HG03196 (cell line): ENCODE results near the gene CEP20.
"Not testable (repeated sequence)": the region's sequence is repeated elsewhere in the genome, so short reads cannot be mapped to it uniquely, and the experiment has no call there.

Source experiments
- ATAC-seq: cut with Tn5 transposase; IDR thresholded peaks from one replicate; pipeline ENCODE4 v1.9.1; 2021; ENCODE audit not compliant: unreplicated experiment

CEP20 gene, protein sequence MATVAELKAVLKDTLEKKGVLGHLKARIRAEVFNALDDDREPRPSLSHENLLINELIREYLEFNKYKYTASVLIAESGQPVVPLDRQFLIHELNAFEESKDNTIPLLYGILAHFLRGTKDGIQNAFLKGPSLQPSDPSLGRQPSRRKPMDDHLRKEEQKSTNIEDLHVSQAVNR

DNA sequence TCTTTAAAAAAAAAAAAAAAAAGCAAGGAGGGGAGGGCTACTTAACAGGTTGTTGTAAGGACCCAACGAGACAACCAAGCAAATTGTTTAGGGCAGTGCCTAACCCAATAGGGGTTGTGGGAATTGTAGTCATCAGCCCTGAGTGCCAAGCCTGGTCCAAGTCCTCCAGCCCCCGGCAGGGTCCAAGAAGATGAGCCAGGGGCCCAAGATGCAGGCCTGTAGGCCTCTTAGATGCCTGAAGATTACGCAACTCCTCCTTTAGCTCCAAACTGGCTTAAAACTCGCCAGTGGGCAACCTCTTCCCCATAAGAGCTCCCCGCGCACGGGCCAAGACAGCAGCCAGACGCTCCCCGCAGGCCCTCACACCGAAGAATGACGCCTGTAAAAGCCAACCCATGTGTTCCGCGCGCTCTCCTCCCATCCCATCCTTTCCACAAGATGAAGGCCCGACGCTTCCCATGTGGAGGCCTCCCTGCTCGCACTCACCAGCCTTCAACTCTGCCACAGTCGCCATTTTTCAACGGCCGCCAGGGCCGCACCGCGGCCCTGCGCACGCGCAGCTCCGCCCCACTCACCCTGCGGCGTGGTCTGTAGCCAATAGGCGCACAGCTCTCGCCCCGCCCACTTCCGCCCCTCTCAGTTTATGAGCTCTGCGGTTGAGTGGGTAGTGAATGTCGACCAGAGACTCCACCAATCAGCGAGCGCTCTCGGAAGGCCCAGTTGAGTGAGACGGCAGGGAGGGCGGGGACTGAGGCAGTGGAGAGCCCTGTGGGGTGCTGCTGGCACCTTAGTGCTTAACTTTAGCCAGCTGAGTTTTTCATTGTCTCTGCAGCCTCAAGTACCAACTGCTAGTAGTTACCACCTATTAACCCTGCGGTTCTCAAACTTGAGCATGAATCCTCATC is at the start of gene CEP20:
Gene CEP20 (minus strand): TSS at position 532 of the 905 bp plus-strand sequence. CDS start 18 bp downstream, at position 514.
- ATAC-seq = peak; percentile 94

DNA sequence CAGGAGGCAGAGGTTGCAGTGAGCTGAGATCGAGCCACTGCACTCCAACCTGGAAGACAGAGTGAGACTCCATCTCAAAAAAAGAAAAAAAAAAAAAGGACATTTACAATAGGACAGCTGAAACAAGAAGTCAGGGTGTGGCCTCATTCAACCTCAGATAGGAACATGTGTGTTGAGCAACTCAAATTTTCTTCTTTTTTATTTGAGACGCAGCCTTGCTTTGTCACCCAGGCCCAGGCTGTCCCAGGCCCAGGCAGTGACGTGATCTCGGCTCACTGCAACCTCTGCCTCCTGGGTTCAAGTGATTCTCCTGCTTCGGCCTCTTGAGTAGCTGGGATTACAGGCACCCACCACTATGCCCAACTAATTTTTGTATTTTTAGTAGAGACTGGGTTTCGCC is 48.4 kb upstream of the CEP20 start:
- not testable (repeated sequence) for ATAC-seq

DNA sequence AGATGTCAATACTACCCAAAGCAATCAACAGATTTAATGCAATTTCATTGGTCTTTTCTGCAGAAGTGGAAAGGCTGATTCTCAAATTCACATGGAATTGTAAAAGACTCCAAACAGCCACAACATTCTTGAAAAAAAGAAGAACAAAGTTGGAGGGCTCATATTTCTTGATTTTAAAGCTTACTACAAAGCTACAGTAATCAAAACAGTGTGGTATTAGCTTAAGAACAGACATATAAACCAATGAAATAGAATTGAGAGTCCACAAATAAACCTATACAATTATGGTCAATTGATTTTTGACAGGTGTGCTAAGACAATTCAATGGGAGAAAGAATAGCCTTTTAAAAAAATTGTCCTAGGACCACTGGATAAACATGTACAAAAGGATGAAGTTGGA is 46.6 kb upstream of the CEP20 start:
- no peak for ATAC-seq

DNA sequence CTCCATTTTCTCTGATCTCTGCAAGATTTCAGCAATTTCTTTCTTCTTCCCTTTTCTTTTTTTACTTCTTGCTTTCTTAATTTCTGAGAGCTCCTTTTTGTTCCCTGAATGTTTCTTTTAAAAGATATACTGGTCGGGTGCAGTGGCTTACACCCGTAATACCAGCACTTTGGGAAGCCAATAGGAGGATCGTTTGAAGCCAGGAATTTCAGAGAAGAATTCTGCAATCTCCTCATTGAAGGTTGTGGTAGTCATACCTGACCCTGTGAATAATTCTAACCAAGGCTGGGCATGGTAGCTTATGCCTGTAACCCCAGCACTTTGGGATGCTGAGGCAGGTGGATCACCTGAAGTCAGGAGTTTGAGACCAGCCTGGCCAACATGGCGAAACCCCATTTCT is 45.4 kb upstream of the CEP20 start:
- no peak for ATAC-seq

DNA sequence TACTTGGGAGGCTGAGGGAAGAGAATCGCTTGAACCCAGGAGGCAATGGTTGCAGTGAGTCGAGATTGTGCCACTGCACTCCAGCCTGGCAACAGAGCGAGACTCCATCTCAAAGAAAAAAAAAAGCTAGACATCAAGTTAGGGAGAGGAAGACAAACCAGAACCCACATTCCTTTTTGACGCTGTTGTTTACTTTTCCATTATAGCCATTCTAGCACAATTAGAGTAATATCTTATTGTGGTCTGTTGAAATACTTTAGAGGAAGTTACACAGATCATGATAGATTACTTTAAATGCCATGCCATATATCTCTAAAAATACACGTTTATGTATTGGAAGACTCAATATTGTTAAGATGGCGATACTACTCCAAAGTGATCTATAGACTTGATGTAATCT is 44.5 kb upstream of the CEP20 start:
- no peak for ATAC-seq

DNA sequence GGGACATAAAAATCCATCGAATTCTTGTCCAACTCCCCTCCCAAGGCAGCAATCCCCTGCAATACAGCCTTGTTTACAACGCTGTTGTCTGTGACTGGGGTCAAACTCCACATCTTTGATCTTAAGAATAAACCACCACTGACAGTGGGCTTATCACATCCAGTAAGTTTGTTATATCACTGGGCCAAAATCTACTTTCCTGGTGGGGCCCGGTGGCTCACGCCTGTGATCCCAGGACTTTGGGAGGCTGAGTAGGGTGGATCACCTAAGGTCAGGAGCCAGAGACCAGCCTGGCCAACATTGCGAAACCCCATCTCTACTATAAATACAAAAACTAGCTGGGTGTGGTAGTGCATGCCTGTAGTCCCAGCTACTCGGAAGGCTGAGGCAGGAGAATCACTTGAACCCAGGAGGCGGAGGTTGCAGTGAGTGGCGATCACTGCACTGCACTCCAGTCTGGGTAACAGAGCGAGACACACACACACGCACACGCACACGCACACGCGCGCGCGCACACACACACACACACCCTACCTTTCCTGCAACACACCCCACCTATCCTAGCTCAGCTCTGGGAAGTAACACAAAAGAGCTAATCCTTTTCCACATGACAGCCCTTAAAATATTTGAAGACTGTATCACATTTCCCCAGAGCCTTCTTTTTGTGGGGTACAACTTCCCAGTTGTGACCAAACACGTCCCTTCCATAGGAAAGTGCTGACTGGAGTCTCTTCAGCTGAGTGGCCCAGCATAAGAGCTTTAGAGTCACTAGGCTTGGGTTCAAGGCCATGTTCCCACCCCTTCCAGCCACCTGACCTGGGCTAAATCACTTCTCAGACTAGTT is 40.1 kb upstream of the CEP20 start:
- ATAC-seq = no peak

DNA sequence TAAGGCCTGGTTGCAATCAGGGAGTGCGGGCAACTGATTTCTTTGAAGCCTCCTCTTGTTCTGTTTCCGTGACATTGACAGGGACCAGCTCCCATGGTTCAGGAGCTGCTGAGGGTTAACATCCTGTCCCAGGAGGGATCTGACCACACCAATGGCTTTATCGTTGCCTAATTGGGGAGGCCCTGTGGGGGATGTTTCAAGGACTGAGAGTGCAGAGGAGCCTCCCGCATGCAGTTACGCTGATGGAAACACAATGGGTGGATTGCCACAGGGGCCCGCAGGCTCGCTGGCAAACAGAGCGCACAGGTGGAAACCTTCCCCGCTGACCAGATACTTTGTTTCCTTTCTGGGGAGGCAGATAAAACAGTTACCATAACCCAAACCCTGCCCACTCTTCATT is 37.2 kb upstream of the CEP20 start:
- ATAC-seq = no peak

DNA sequence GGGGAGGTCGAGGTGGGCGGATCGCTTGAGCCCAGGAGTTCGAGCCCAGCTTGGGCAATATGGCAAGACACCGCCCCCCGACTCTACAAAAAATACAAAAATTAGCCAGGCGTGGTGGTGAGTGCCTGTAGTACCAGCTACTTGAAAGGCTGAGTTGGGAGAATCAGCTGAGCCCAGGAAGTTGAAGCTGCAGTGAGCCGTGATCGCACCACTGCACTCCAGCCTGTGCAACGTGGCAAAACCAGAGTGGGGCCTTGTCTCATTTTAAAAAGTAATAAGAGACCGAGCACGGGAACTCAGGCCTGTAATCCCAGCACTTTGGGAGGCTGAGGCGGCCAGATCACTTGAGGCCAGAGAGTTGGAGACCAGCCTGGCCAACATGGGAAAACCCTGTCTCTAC is 36.6 kb upstream of the CEP20 start:
- no peak for ATAC-seq

DNA sequence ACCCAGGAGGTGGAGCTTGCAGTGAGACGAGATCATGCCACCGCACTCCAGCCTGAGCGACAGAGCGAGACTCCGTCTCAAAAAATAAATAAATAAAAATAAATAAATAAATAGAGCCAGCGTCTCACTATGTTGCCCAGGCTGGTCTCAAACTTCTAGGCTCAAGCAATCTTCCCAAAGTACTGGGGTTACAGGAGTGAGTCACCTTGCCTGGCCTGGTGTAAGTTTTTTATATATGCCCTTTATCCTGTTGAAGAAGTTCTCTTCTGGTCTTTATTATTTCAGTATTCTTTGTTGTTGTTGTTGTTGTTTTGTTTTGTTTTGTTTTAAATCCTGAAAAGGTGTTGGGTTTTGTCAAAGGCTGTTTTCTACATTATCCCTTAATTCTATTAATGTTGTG is 30.9 kb upstream of the CEP20 start:
- no peak for ATAC-seq

DNA sequence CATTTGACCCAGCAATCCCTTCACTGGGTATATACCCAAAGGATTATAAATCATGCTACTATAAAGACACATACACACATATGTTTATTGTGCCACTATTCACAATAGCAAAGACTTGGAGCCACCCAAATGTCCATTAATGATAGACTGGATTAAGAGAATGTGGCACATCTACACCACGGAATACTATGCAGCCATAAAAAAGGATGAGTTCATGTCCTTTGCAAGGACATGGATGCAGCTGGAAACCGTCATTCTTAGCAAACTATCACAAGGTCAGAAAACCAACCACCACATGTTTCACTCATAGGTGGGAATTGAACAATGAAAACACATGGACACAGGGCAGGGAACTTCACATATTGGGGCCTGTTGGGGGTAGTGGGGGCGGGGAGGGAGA is 29.9 kb upstream of the CEP20 start:
- not testable (repeated sequence) for ATAC-seq

DNA sequence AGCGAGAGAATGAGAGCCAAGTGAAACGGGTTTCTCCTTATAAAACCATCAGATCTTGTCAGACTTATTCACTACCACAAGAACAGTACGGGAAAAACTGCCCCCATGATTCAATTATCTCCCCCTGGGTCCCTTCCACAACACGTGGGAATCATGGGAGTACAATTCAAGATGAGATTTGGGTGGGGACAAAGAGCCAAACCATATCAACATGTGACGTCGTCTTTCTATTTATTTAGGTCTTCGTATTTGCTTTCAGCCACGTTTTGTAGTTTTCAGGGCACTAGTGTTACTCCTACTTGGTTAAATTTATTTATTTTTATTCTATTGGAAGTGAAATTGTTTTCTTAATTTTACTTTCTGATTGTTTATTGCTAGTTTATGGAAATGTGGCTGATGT is 27.9 kb upstream of the CEP20 start:
- no peak for ATAC-seq

DNA sequence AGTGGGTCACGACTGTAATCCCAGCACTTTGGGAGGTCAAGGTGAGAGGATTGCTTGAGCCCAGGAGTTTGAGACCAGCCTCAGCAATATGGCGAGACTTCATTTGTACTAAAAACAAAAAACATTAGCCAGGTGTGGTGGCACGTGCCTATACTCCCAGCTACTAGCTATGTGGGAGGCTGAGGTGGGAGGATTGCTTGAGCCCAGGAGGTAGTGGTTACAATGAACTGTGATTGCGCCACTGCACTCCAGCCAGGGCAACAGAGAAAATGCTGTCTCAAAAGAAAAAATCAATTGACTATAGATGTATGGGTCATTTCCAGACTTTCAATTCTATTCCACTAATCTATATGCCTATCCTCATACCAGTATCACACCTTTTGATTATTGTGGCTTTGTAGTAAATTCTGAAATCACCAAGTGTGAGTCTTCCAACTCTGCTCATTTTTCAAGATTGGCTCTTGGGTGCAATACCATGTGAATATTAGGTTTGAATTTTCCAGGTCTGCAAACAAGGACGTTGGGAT is 27.2 kb upstream of the CEP20 start:
- ATAC-seq = no peak

DNA sequence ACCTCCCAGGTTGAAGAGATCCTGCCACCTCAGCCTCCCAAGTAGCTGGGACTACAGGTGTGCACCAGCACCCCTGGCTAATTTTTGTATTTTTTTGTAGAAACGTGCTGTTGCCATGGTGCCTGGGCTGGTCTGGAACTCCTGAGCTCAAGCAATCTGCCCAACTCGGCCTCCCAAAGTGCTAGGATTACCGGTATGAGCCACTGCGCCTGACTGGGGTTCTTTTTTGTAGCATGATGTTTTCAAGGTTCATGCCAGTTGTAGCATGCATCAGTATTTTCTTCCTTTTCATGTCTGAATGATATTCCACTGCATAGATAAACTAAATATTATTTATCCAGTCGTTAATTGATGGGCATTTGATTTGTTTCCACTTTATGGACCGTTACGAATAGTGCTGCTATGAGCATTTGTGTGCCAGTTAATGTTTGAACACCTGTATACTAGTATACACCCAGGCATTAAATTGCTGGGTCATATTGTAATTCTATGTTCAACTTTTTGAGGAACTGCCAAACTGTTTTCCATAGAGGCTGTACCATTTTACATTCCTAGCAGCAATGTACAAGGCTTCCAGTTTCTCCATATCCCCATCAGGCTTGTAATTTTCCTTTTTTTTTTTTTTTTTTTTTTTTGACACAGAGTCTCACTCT is 24.8 kb upstream of the CEP20 start:
- ATAC-seq = no peak

DNA sequence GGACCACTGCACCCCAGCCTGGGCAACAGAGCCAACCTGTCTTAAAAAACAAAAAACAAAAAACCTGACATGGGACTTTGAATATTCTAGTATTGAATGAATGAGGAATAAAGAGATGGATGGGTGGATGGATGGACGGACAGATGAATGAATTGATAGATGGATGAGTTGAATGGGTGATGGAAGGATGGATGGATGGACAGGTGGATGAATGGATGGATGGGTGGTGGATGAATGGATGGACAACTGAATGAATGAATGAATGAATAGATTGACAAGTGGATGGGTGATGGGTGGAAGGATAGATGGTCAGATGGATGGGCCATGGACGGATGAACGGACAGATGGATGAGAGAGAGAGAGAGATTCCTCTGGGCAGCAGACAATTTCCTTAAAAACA is 22.8 kb upstream of the CEP20 start:
- ATAC-seq = no peak

DNA sequence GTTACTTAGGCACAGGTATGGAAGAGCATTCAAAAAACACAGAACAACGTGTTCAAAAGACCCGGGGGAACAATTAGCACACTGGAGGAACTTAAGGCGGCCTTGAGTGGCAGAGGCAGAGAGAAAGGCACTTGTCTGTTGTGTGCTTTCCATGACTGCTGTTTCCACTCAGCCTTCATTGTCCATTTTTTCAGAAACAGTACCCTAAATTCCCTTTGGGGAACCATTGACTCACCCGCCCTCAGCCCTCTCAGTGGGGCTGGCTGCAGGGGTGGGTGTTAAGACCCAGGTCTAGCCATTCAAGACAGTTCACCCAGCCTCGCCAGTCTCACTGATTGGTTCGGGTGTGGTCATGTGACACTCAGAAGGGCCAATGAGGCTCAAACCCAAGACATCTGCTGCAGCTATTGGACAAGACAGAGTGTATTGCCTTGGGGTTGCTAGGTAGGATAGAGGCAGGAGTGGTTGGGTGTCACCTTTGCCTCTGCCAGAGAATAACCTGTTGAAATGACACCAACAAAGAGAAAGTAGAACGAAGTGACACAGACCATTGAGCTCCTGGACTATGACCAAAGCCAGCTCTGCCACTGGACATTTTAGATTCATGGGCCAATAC is 19.6 kb upstream of the CEP20 start:
- peak; percentile 87 for ATAC-seq

DNA sequence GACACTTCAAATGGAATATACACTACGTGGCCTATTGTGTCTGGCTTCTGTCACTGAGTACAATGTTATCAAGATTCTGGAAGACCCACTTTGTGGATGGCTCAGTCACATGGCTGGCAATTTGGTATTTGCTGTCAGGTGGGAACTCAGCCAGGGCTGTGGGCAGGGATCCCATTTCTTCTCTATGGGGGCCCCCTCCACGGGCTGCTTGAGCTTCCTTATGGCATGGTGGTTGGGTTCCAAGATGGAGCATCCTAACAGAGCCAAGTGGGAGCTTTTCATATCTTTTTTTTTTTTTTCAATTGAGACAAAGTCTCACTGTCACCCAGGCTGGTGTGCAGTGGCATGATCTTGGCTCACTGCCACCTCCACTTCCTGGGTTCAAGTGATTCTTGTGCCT is 18.0 kb upstream of the CEP20 start:
- ATAC-seq = no peak

DNA sequence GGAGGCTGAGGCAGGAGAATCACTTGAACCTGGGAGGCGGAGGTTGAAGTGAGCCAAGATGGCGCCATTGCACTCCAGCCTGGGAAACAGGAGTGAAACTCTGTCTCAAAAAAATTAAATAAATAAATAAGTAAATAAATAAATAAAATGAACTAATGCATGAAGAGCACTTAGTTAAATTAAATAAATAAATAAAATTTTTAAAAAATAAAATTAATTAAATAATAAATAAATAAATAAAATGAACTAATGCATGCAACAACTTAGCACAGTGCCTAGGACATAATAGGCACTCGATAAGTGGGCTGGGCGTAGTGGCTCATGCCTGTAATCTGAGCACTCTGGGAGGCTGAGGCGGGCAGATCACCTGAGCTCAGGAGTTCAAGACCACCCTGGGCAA is 15.6 kb upstream of the CEP20 start:
- ATAC-seq = no peak

DNA sequence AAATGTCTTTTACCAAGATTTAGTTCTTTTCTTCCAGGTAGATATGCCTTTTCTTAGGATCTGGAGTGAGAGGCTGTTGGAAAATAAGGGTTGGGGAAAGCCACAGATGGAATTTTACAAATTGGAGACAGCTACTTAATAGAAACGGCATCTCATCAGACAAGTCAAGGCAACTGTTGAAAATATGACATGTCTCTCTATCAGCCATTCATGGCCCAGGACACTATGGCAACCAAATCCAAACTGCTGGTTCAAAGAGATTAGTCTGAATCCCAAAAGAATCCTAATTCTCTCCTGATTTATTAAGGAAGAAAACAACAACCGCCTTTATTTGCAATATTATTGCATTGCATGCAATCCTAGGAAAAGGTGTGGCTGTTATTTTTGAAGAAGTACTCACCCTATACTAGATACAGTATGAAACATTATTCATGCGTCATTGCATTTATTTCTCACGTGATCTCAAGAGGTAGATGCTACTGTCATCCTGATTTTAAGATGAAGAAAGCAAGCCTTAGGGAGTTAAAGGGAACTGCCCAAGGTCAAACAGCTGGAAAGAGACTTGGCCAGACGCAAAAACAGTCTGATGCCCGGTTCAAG is 12.6 kb upstream of the CEP20 start:
- ATAC-seq = no peak

DNA sequence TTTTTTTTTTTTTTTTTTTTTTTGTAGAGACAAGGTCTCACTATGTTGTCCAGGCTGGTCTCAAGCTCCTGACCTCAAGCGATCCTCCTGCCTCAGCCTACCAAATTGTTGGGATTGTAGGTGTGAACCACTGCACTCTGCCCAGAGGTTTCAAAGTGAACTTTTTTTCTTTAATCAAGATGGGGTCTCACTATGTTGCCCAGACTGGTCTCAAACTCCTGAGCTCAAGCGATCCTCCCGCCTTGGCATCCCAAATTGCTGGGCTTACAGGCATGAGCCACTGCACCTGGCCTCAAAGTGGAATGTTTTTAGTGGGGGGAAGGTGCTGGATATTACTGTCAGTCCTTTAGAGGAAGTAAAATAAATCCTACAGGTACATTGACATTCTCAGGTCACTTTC is 12.0 kb upstream of the CEP20 start:
- ATAC-seq = no peak

DNA sequence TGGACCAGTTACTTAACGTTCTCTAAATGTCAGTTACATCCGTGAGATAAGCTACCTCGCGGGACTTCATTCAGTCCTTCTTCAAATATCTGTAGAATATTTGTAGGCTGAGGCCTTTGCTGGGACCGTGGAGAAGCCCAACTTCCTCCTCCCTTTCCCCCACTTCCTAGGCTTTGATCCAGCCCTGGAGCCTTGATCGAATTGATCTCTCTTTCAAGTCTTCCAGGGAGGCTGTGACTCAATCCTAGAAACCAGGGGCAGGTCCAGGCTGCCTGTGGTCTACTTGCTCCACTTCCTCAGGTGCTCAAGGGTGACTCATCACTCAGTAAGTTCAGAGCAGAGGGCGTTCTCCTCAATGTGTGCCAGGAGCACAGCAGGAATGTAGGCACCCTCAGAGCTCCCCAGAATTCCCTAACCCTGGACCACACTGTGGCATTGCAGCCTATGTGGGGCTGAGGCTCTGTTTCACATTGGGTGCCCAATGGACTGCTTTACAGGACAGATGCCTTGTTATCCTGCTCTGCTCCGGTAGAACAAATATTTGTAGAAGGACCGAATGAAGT is 11.2 kb upstream of the CEP20 start:
- peak; percentile 63 for ATAC-seq
